ENCODE measurements around the gene SPTBN4.

DNA sequence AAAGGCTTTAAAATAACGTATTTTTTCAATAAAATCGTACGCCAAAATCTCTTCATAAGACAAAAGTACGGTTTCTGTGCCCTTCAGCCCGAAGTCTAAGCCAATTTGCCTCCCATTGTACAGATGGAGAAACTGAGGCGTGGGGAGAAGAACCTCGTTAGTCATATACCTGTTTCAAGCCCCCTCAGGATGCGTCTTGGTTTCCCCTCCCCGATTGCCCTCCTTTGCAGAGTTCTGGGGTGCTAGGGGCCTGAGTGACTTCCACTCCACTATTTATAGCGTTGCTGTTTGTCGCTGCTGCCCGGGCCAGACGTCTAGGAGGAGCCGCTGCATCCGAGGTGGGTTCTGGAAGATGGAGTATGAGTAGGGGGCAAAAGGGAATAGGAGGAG, 132.1 kb downstream of the SPTBN4 start:
- TF ChIP-seq, protein P1, sequence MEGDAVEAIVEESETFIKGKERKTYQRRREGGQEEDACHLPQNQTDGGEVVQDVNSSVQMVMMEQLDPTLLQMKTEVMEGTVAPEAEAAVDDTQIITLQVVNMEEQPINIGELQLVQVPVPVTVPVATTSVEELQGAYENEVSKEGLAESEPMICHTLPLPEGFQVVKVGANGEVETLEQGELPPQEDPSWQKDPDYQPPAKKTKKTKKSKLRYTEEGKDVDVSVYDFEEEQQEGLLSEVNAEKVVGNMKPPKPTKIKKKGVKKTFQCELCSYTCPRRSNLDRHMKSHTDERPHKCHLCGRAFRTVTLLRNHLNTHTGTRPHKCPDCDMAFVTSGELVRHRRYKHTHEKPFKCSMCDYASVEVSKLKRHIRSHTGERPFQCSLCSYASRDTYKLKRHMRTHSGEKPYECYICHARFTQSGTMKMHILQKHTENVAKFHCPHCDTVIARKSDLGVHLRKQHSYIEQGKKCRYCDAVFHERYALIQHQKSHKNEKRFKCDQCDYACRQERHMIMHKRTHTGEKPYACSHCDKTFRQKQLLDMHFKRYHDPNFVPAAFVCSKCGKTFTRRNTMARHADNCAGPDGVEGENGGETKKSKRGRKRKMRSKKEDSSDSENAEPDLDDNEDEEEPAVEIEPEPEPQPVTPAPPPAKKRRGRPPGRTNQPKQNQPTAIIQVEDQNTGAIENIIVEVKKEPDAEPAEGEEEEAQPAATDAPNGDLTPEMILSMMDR (conservative IDR thresholded peaks at IDR 0.05; ENCODE audit: low read length), result no peak
- TF ChIP-seq EZH2phosphoT487 (IDR thresholded peaks at IDR 0.05; ENCODE audit: borderline replicate concordance), result no peak

Measured in Loucy (cell line).